H1 (cell line): Measurements from ENCODE around the gene MLPH. TPM values are rescaled to one million over a fixed set of nuclear protein-coding genes. Genes with fewer than 3 reads are reported as not detected.

Experiments
- CTCF ChIA-PET: fragments of 300-600 bp; sonication (Branson Sonifier 250); formaldehyde crosslinking; loops from one replicate; lab custom pipeline; 2021; ENCODE audit not compliant: partially characterized antibody; lab: Charles Lee
- POLR2A ChIA-PET: fragments of 300-600 bp; sonication (Branson Sonifier 250); formaldehyde crosslinking; loops from one replicate; lab custom pipeline; 2021; ENCODE audit warnings: inconsistent platforms; ENCODE audit not compliant: partially characterized antibody; lab: Charles Lee
- DNase-seq, 2 experiments: peaks; one replicate each; pipeline versions ENCODE4 v3.0.0 to v3.0.0-alpha.2; 2010 to 2022; ENCODE audit warnings: low spot score in 2 of 2, low read depth in 1 of 2, mixed read lengths in 1 of 2
- FAIRE-seq: peaks from 2 replicates; lab custom pipeline; 2011; peaks lifted over from hg19 to GRCh38; lab: Jason Lieb, UNC
- H2AFZ ChIP-seq: 2 replicates; pipeline ENCODE4 v1.8.1; 2012; ENCODE audit warnings: low read length, inconsistent platforms
- H2AK5ac ChIP-seq: 2 replicates; pipeline ENCODE4 v1.6.1; 2013; ENCODE audit warnings: low read depth, low read length
- H2BK120ac ChIP-seq: replicated peaks from 2 replicates; pipeline ENCODE3; 2013; ENCODE audit warnings: low read depth, low read length, inconsistent platforms
- H2BK12ac ChIP-seq: 2 replicates; pipeline ENCODE4 v1.6.1; 2013; ENCODE audit warnings: low read depth, low read length
- H2BK15ac ChIP-seq: 2 replicates; pipeline ENCODE4 v1.6.1; 2013; ENCODE audit warnings: low read length
- H2BK20ac ChIP-seq: 2 replicates; pipeline ENCODE4 v1.6.1; 2013; ENCODE audit warnings: low read length
- H2BK5ac ChIP-seq: 2 replicates; pipeline ENCODE4 v1.6.1; 2013; ENCODE audit warnings: low read depth, low read length
- H3K14ac ChIP-seq: 2 replicates; pipeline ENCODE4 v1.6.1; 2013; ENCODE audit warnings: inconsistent platforms; ENCODE audit not compliant: insufficient read length
- H3K18ac ChIP-seq: 2 replicates; pipeline ENCODE4 v1.6.1; 2013; ENCODE audit warnings: low read length; ENCODE audit errors: extremely low read depth
- H3K23ac ChIP-seq: 2 replicates; pipeline ENCODE4 v1.6.1; 2013; ENCODE audit warnings: inconsistent platforms; ENCODE audit not compliant: insufficient read length
- H3K23me2 ChIP-seq: 2 replicates; pipeline ENCODE4 v1.6.1; 2013; ENCODE audit warnings: low read depth, low read length
- H3K27ac ChIP-seq: 2 replicates; pipeline ENCODE4 v1.6.1; 2011; ENCODE audit warnings: low read depth, low read length, inconsistent platforms
- H3K27me3 ChIP-seq, 4 experiments: replicated peaks in 1 of 4; 1 replicate in 1 of 4; 2 replicates in 3 of 4; pipeline versions ENCODE4 v1.6.1 to v1.8.1; 2011 to 2013; ENCODE audit warnings: low read length in 3 of 4, mild to moderate bottlenecking in 3 of 4, inconsistent platforms in 2 of 4, mixed read lengths in 2 of 4, moderate library complexity in 1 of 4; ENCODE audit not compliant: control insufficient read depth in 3 of 4, insufficient read depth in 3 of 4; ENCODE audit errors: extremely low read depth in 1 of 4
- H3K36me3 ChIP-seq, 4 experiments: 2 replicates each; pipeline versions ENCODE4 v1.6.1 to v1.8.1; 2011 to 2013; ENCODE audit warnings: mild to moderate bottlenecking in 4 of 4, low read length in 3 of 4, moderate library complexity in 2 of 4, control low read depth in 1 of 4, inconsistent platforms in 1 of 4; ENCODE audit not compliant: insufficient read depth in 4 of 4, control insufficient read depth in 2 of 4
- H3K4ac ChIP-seq: replicated peaks from 2 replicates; pipeline ENCODE3; 2013; ENCODE audit warnings: low read length, low read depth, mixed read lengths, inconsistent platforms; ENCODE audit not compliant: insufficient read length
- H3K4me1 ChIP-seq, 4 experiments: replicated peaks in 1 of 4; 1 replicate in 1 of 4; 2 replicates in 3 of 4; pipeline versions ENCODE4 v1.6.1 to v1.8.1; 2011 to 2013; ENCODE audit warnings: low read length in 3 of 4, inconsistent platforms in 2 of 4, mixed read lengths in 1 of 4; ENCODE audit not compliant: insufficient read depth in 4 of 4, control insufficient read depth in 3 of 4
- H3K4me2 ChIP-seq, 2 experiments: 2 replicates each; pipeline versions ENCODE4 v1.6.1 to v1.8.1; 2011 to 2013; ENCODE audit warnings: low read depth in 2 of 2, low read length in 2 of 2, control low read depth in 1 of 2, inconsistent platforms in 1 of 2, mild to moderate bottlenecking in 1 of 2; ENCODE audit not compliant: insufficient read depth in 1 of 2
- H3K4me3 ChIP-seq, 4 experiments: fragments of 200-600, 300-600 bp in 1 of 4; sonication (generic), shearing (Covaris generic), sonication (Bioruptor Twin) in 1 of 4; 2 replicates each; pipeline versions ENCODE4 v1.5.1 to v1.8.1; 2011 to 2016; ENCODE audit warnings: low read length in 4 of 4, low read depth in 3 of 4, control low read depth in 2 of 4, inconsistent platforms in 2 of 4, mild to moderate bottlenecking in 2 of 4, mixed read lengths in 1 of 4, moderate library complexity in 1 of 4; ENCODE audit not compliant: insufficient read depth in 2 of 4; ENCODE audit errors: extremely low read depth in 1 of 4
- H3K56ac ChIP-seq: replicated peaks from 2 replicates; pipeline ENCODE3; 2013; ENCODE audit warnings: low read depth, mild to moderate bottlenecking, mixed read lengths, low read length, inconsistent platforms; ENCODE audit not compliant: insufficient read length
- H3K79me1 ChIP-seq: 2 replicates; pipeline ENCODE4 v1.6.1; 2013; ENCODE audit warnings: low read depth, low read length, control low read depth
- H3K79me2 ChIP-seq, 2 experiments: 2 replicates each; pipeline versions ENCODE4 v1.6.1 to v1.8.1; 2012 to 2013; ENCODE audit warnings: low read length in 2 of 2, mild to moderate bottlenecking in 2 of 2, inconsistent platforms in 1 of 2; ENCODE audit not compliant: insufficient read depth in 2 of 2, control insufficient read depth in 1 of 2
- H3K9ac ChIP-seq, 4 experiments: replicated peaks in 1 of 4; 1 replicate in 1 of 4; 2 replicates in 3 of 4; pipeline versions ENCODE4 v1.6.1 to v1.8.1; 2011 to 2013; ENCODE audit warnings: low read depth in 3 of 4, low read length in 3 of 4, control low read depth in 2 of 4, mild to moderate bottlenecking in 2 of 4, moderate library complexity in 2 of 4, inconsistent platforms in 1 of 4; ENCODE audit errors: extremely low read depth in 1 of 4
- H3K9me3 ChIP-seq, 2 experiments: 2 replicates each; pipeline versions ENCODE4 v1.6.1 to v1.8.1; 2012 to 2013; ENCODE audit warnings: mild to moderate bottlenecking in 2 of 2, moderate library complexity in 2 of 2, control low read depth in 1 of 2, inconsistent platforms in 1 of 2, low read depth in 1 of 2, low read length in 1 of 2, mixed read lengths in 1 of 2; ENCODE audit not compliant: insufficient read depth in 2 of 2
- H4K20me1 ChIP-seq, 2 experiments: replicated peaks in 1 of 2; 2 replicates each; pipeline versions ENCODE3 to v1.8.1; 2011 to 2013; ENCODE audit warnings: inconsistent platforms in 2 of 2, low read length in 2 of 2, mild to moderate bottlenecking in 1 of 2; ENCODE audit not compliant: insufficient read depth in 2 of 2, control insufficient read depth in 1 of 2
- H4K5ac ChIP-seq: 2 replicates; pipeline ENCODE4 v1.6.1; 2013; ENCODE audit warnings: low read length, low read depth, mixed read lengths, inconsistent platforms; ENCODE audit not compliant: insufficient read length
- H4K8ac ChIP-seq: 2 replicates; pipeline ENCODE4 v1.8.0; 2013; ENCODE audit warnings: mild to moderate bottlenecking, moderate library complexity, low read length, inconsistent platforms; ENCODE audit not compliant: insufficient read depth; ENCODE audit errors: extremely low read depth
- H4K91ac ChIP-seq: replicated peaks from 2 replicates; pipeline ENCODE3; 2013; ENCODE audit warnings: low read length, mixed read lengths, inconsistent platforms; ENCODE audit not compliant: insufficient read length
- EZH2 ChIP-seq: fragments of 200-600 bp; sonication (generic); IDR thresholded peaks from 2 replicates; pipeline ENCODE4 v1.7.1; 2012; ENCODE audit warnings: low read depth, mild to moderate bottlenecking, moderate library complexity, low read length, inconsistent platforms; ENCODE audit not compliant: severe bottlenecking
- GABPA ChIP-seq: IDR thresholded peaks from 2 replicates; pipeline ENCODE4 v1.6.1; 2011; ENCODE audit warnings: mild to moderate bottlenecking, low read length, moderate library complexity, borderline replicate concordance; ENCODE audit not compliant: insufficient read depth
- KDM4A ChIP-seq: IDR thresholded peaks from one replicate; pipeline ENCODE4 v1.7.1; 2012; ENCODE audit warnings: low read depth, mild to moderate bottlenecking, moderate library complexity, low read length, inconsistent platforms; ENCODE audit not compliant: severe bottlenecking
- POLR2A ChIP-seq, 2 experiments: IDR thresholded peaks; 1 replicate in 1 of 2; 2 replicates in 1 of 2; pipeline ENCODE4 v1.6.1; 2011; ENCODE audit warnings: low read depth in 2 of 2, low read length in 2 of 2, mild to moderate bottlenecking in 2 of 2; ENCODE audit errors: control extremely low read depth in 1 of 2
- RAD21 ChIP-seq, 2 experiments: IDR thresholded peaks in 1 of 2; conservative IDR thresholded peaks in 1 of 2; 2 replicates each; pipeline ENCODE4 v1.6.1; 2011; ENCODE audit warnings: low read depth in 2 of 2, low read length in 2 of 2, improper control_type of control experiment in 1 of 2, inconsistent platforms in 1 of 2, mild to moderate bottlenecking in 1 of 2, moderate library complexity in 1 of 2
- RFX5 ChIP-seq: IDR thresholded peaks from 2 replicates; pipeline ENCODE4 v1.6.1; 2011; ENCODE audit warnings: low read depth, low read length, improper control_type of control experiment, borderline replicate concordance
- RXRA ChIP-seq: IDR thresholded peaks from 2 replicates; pipeline ENCODE4 v1.6.1; 2011; ENCODE audit warnings: low read depth, mild to moderate bottlenecking, low read length, moderate library complexity; ENCODE audit not compliant: insufficient read depth
- SP2 ChIP-seq: IDR thresholded peaks from 2 replicates; pipeline ENCODE4 v1.6.1; 2012; ENCODE audit warnings: mild to moderate bottlenecking, low read length, inconsistent platforms
- TCF12 ChIP-seq: IDR thresholded peaks from 2 replicates; pipeline ENCODE4 v1.6.1; 2011; ENCODE audit warnings: low read depth, mild to moderate bottlenecking, low read length
- WGBS, 2 experiments: shearing (Covaris generic) in 1 of 2; methylation state at CpG; one replicate each; pipeline versions ENCODE4 v1.1.6 to v1.1.7; 2013 to 2015; ENCODE audit warnings: low lambda C conversion rate in 2 of 2, mixed read lengths in 2 of 2, inconsistent platforms in 1 of 2, low coverage in 1 of 2, missing lambda C conversion rate in 1 of 2; ENCODE audit not compliant: insufficient replicate concordance in 2 of 2, insufficient coverage in 1 of 2, insufficient read length in 1 of 2; ENCODE audit errors: extremely low coverage in 1 of 2, missing lambda C conversion rate in 1 of 2; 5-methylcytosine and 5-hydroxymethylcytosine counted together
- polyA plus RNA-seq, 7 experiments: library from polyadenylated mRNA; depleted of rRNA in 3 of 7; stranded (reverse) in 5 of 7; unstranded in 2 of 7; fragments of >200 nt in 5 of 7; fragments of 200-250 nt in 2 of 7; gene quantifications; 1 replicate in 5 of 7; 2 replicates in 1 of 7; 4 replicates in 1 of 7; pipeline versions ENCODE4 v1.2.1 to v1.2.3, GENCODE V29; 2011 to 2013; ENCODE audit warnings: missing spikeins in 2 of 7, mixed read lengths in 2 of 7
- total RNA-seq: library from RNA; stranded (reverse); fragmentation: NEBNext Ultra II Directional; extraction: Animal tissue kit (Norgen Biotek cat#: 25700); gene quantifications from 2 replicates; pipeline ENCODE4 v1.2.1, GENCODE V29; 2021

Gene MLPH
- total and polyA plus RNA-seq, 2 of the 8 experiments (the other 6 are each of a cell fraction or from before 2014, with no cell fraction given): 12.7 to 17.0 TPM

DNA sequence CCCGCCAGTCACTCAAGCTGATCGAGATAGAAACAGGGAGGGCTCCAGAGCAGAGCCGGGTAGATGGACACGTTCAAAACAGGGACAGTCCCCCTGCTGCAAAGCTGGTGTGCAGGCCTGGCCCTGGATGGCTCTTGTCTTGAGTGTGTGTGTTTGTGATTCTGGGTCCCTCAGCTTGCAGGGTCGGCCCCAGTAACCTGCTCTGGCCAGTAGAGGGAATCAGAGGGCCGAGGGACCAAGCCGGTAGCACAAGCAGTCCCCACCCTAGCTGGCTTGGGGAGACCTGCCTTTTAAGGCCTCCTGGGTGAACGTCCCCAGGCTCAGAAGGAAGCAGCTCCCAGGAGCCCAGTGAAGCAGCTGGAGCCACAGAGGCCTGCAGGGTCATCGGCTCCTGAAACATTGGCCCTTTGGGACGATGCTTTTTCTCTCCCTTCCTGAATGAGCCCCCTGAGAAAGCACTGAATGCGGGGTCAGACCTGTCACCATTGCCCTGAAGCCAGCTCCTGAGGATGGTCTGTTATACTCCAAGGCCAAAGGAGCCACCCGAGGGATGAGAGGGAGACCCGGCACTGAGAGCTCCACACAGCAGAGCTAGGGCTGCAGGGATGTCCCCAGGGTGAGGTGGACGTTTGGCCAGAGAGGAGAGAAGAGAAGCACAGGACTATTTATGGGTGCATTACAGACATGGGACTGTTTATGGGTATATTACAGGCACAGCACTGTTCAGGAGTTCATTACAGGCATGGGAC lies 15.4 kb upstream of the MLPH start:
- no peaks in the 10 kb centered on the region for H3K79me2 ChIP-seq
- H4K8ac ChIP-seq: no peak overlapping the region
- H2AK5ac ChIP-seq: no peak overlapping the region
- no peak overlapping the region for H4K5ac ChIP-seq
- no peaks in the 10 kb centered on the region for H3K79me1 ChIP-seq
- H3K14ac ChIP-seq: no peak overlapping the region
- no peak overlapping the region for H3K4ac ChIP-seq
- H2BK20ac ChIP-seq: no peak overlapping the region
- DNase-seq: peak; percentile 64 to 81
- no peak overlapping the region for H2BK120ac ChIP-seq
- H3K4me2 ChIP-seq: no peak overlapping the region
- H3K23ac ChIP-seq: no peak overlapping the region
- no peak overlapping the region for H2BK5ac ChIP-seq
- ChIA-PET POLR2A (interaction anchor here (0.7 to 1.3 kb wide), 6 partner anchors 11 to 119 kb away, joined by 3 to 6 read pairs (median 3); partner anchors contain the start of gene RAB17), CTCF (interaction anchor here (0.7 to 4.9 kb wide), 41 partner anchors 10 to 350 kb away, joined by 3 to 55 read pairs (median 4); partner anchors contain the start of genes MLPH and PRLH)
- no peak overlapping the region for H4K91ac ChIP-seq
- H3K56ac ChIP-seq: no peak overlapping the region
- peak overlapping the region; percentile 73; the same call in 1 of the 2 replicates for H2AFZ ChIP-seq
- H2BK12ac ChIP-seq: peak overlapping the region; percentile 13; the same call in 1 of the 2 replicates
- no peak overlapping the region for H3K9ac ChIP-seq
- no peak overlapping the region for H3K27ac ChIP-seq
- H3K23me2 ChIP-seq: peaks cover 3% of the 10 kb centered on the region; the same call in 1 of the 2 replicates
- H3K4me3 ChIP-seq: no peak overlapping the region
- H3K4me1 ChIP-seq: peaks cover 0 to 13% (median 7%) of the 10 kb centered on the region in 4 experiments; a peak in 4 of 7 replicates
- peak; percentile 13 for FAIRE-seq
- no peaks in the 10 kb centered on the region for H4K20me1 ChIP-seq
- WGBS, 2 experiments: 54% methylated on average over 14 of the region's 14 CpGs; no CpG with 5 or more reads in 1 of the 2 experiments
- H3K18ac ChIP-seq: no peak overlapping the region
- peaks cover 0 to 5% (median 0%) of the 10 kb centered on the region in 4 experiments; a peak in 3 of 7 replicates for H3K27me3 ChIP-seq
- H3K36me3 ChIP-seq: no peaks in the 10 kb centered on the region
- peak overlapping the region; percentile 23; the same call in 1 of the 2 replicates for H2BK15ac ChIP-seq
- no peaks in the 10 kb centered on the region for H3K9me3 ChIP-seq
- TF ChIP-seq KDM4A (no peak), EZH2 (no peak), RFX5 (no peak), RAD21 (IDR thresholded peaks at IDR 0.05 in 1 of 2, conservative IDR thresholded peaks at IDR 0.05 in 1 of 2; ENCODE audit: low read depth in 2 of 2, low read length in 2 of 2) (peak; percentile 82 to 92), POLR2A (IDR thresholded peaks at IDR 0.05; ENCODE audit: control extremely low read depth in 1 of 2, low read depth in 2 of 2, low read length in 2 of 2) (peak in 1 of 2 experiments; percentile 46; a peak in 1 of 3 replicates), GABPA (peak; percentile 39; the same call in 1 of the 2 replicates), TCF12 (no peak), SP2 (no peak), RXRA (no peak)
